H1 (cell line): Measurements from ENCODE around the gene CKM. TPM values are rescaled to one million over a fixed set of nuclear protein-coding genes. Genes with fewer than 3 reads are reported as not detected.

Source experiments
- CTCF ChIA-PET: fragments of 300-600 bp; sonication (Branson Sonifier 250); formaldehyde crosslinking; loops from one replicate; lab custom pipeline; 2021; ENCODE audit not compliant: partially characterized antibody; lab: Charles Lee
- POLR2A ChIA-PET: fragments of 300-600 bp; sonication (Branson Sonifier 250); formaldehyde crosslinking; loops from one replicate; lab custom pipeline; 2021; ENCODE audit warnings: inconsistent platforms; ENCODE audit not compliant: partially characterized antibody; lab: Charles Lee
- DNase-seq, 2 experiments: peaks; one replicate each; pipeline versions ENCODE4 v3.0.0 to v3.0.0-alpha.2; 2010 to 2022; ENCODE audit warnings: low spot score in 2 of 2, low read depth in 1 of 2, mixed read lengths in 1 of 2
- FAIRE-seq: peaks from 2 replicates; lab custom pipeline; 2011; peaks lifted over from hg19 to GRCh38; lab: Jason Lieb, UNC
- H2AFZ ChIP-seq: 2 replicates; pipeline ENCODE4 v1.8.1; 2012; ENCODE audit warnings: low read length, inconsistent platforms
- H2AK5ac ChIP-seq: 2 replicates; pipeline ENCODE4 v1.6.1; 2013; ENCODE audit warnings: low read depth, low read length
- H2BK120ac ChIP-seq: replicated peaks from 2 replicates; pipeline ENCODE3; 2013; ENCODE audit warnings: low read depth, low read length, inconsistent platforms
- H2BK12ac ChIP-seq: 2 replicates; pipeline ENCODE4 v1.6.1; 2013; ENCODE audit warnings: low read depth, low read length
- H2BK15ac ChIP-seq: 2 replicates; pipeline ENCODE4 v1.6.1; 2013; ENCODE audit warnings: low read length
- H2BK20ac ChIP-seq: 2 replicates; pipeline ENCODE4 v1.6.1; 2013; ENCODE audit warnings: low read length
- H2BK5ac ChIP-seq: 2 replicates; pipeline ENCODE4 v1.6.1; 2013; ENCODE audit warnings: low read depth, low read length
- H3K14ac ChIP-seq: 2 replicates; pipeline ENCODE4 v1.6.1; 2013; ENCODE audit warnings: inconsistent platforms; ENCODE audit not compliant: insufficient read length
- H3K18ac ChIP-seq: 2 replicates; pipeline ENCODE4 v1.6.1; 2013; ENCODE audit warnings: low read length; ENCODE audit errors: extremely low read depth
- H3K23ac ChIP-seq: 2 replicates; pipeline ENCODE4 v1.6.1; 2013; ENCODE audit warnings: inconsistent platforms; ENCODE audit not compliant: insufficient read length
- H3K23me2 ChIP-seq: 2 replicates; pipeline ENCODE4 v1.6.1; 2013; ENCODE audit warnings: low read depth, low read length
- H3K27ac ChIP-seq: 2 replicates; pipeline ENCODE4 v1.6.1; 2011; ENCODE audit warnings: low read depth, low read length, inconsistent platforms
- H3K27me3 ChIP-seq, 4 experiments: replicated peaks in 1 of 4; 1 replicate in 1 of 4; 2 replicates in 3 of 4; pipeline versions ENCODE4 v1.6.1 to v1.8.1; 2011 to 2013; ENCODE audit warnings: low read length in 3 of 4, mild to moderate bottlenecking in 3 of 4, inconsistent platforms in 2 of 4, mixed read lengths in 2 of 4, moderate library complexity in 1 of 4; ENCODE audit not compliant: control insufficient read depth in 3 of 4, insufficient read depth in 3 of 4; ENCODE audit errors: extremely low read depth in 1 of 4
- H3K36me3 ChIP-seq, 4 experiments: 2 replicates each; pipeline versions ENCODE4 v1.6.1 to v1.8.1; 2011 to 2013; ENCODE audit warnings: mild to moderate bottlenecking in 4 of 4, low read length in 3 of 4, moderate library complexity in 2 of 4, control low read depth in 1 of 4, inconsistent platforms in 1 of 4; ENCODE audit not compliant: insufficient read depth in 4 of 4, control insufficient read depth in 2 of 4
- H3K4ac ChIP-seq: replicated peaks from 2 replicates; pipeline ENCODE3; 2013; ENCODE audit warnings: low read length, low read depth, mixed read lengths, inconsistent platforms; ENCODE audit not compliant: insufficient read length
- H3K4me1 ChIP-seq, 4 experiments: replicated peaks in 1 of 4; 1 replicate in 1 of 4; 2 replicates in 3 of 4; pipeline versions ENCODE4 v1.6.1 to v1.8.1; 2011 to 2013; ENCODE audit warnings: low read length in 3 of 4, inconsistent platforms in 2 of 4, mixed read lengths in 1 of 4; ENCODE audit not compliant: insufficient read depth in 4 of 4, control insufficient read depth in 3 of 4
- H3K4me2 ChIP-seq, 2 experiments: 2 replicates each; pipeline versions ENCODE4 v1.6.1 to v1.8.1; 2011 to 2013; ENCODE audit warnings: low read depth in 2 of 2, low read length in 2 of 2, control low read depth in 1 of 2, inconsistent platforms in 1 of 2, mild to moderate bottlenecking in 1 of 2; ENCODE audit not compliant: insufficient read depth in 1 of 2
- H3K4me3 ChIP-seq, 4 experiments: fragments of 200-600, 300-600 bp in 1 of 4; sonication (generic), shearing (Covaris generic), sonication (Bioruptor Twin) in 1 of 4; 2 replicates each; pipeline versions ENCODE4 v1.5.1 to v1.8.1; 2011 to 2016; ENCODE audit warnings: low read length in 4 of 4, low read depth in 3 of 4, control low read depth in 2 of 4, inconsistent platforms in 2 of 4, mild to moderate bottlenecking in 2 of 4, mixed read lengths in 1 of 4, moderate library complexity in 1 of 4; ENCODE audit not compliant: insufficient read depth in 2 of 4; ENCODE audit errors: extremely low read depth in 1 of 4
- H3K56ac ChIP-seq: replicated peaks from 2 replicates; pipeline ENCODE3; 2013; ENCODE audit warnings: low read depth, mild to moderate bottlenecking, mixed read lengths, low read length, inconsistent platforms; ENCODE audit not compliant: insufficient read length
- H3K79me1 ChIP-seq: 2 replicates; pipeline ENCODE4 v1.6.1; 2013; ENCODE audit warnings: low read depth, low read length, control low read depth
- H3K79me2 ChIP-seq, 2 experiments: 2 replicates each; pipeline versions ENCODE4 v1.6.1 to v1.8.1; 2012 to 2013; ENCODE audit warnings: low read length in 2 of 2, mild to moderate bottlenecking in 2 of 2, inconsistent platforms in 1 of 2; ENCODE audit not compliant: insufficient read depth in 2 of 2, control insufficient read depth in 1 of 2
- H3K9ac ChIP-seq, 4 experiments: replicated peaks in 1 of 4; 1 replicate in 1 of 4; 2 replicates in 3 of 4; pipeline versions ENCODE4 v1.6.1 to v1.8.1; 2011 to 2013; ENCODE audit warnings: low read depth in 3 of 4, low read length in 3 of 4, control low read depth in 2 of 4, mild to moderate bottlenecking in 2 of 4, moderate library complexity in 2 of 4, inconsistent platforms in 1 of 4; ENCODE audit errors: extremely low read depth in 1 of 4
- H3K9me3 ChIP-seq, 2 experiments: 2 replicates each; pipeline versions ENCODE4 v1.6.1 to v1.8.1; 2012 to 2013; ENCODE audit warnings: mild to moderate bottlenecking in 2 of 2, moderate library complexity in 2 of 2, control low read depth in 1 of 2, inconsistent platforms in 1 of 2, low read depth in 1 of 2, low read length in 1 of 2, mixed read lengths in 1 of 2; ENCODE audit not compliant: insufficient read depth in 2 of 2
- H4K20me1 ChIP-seq, 2 experiments: replicated peaks in 1 of 2; 2 replicates each; pipeline versions ENCODE3 to v1.8.1; 2011 to 2013; ENCODE audit warnings: inconsistent platforms in 2 of 2, low read length in 2 of 2, mild to moderate bottlenecking in 1 of 2; ENCODE audit not compliant: insufficient read depth in 2 of 2, control insufficient read depth in 1 of 2
- H4K5ac ChIP-seq: 2 replicates; pipeline ENCODE4 v1.6.1; 2013; ENCODE audit warnings: low read length, low read depth, mixed read lengths, inconsistent platforms; ENCODE audit not compliant: insufficient read length
- H4K8ac ChIP-seq: 2 replicates; pipeline ENCODE4 v1.8.0; 2013; ENCODE audit warnings: mild to moderate bottlenecking, moderate library complexity, low read length, inconsistent platforms; ENCODE audit not compliant: insufficient read depth; ENCODE audit errors: extremely low read depth
- H4K91ac ChIP-seq: replicated peaks from 2 replicates; pipeline ENCODE3; 2013; ENCODE audit warnings: low read length, mixed read lengths, inconsistent platforms; ENCODE audit not compliant: insufficient read length
- CBX8 ChIP-seq: fragments of 300-800, 300-1000 bp; sonication (generic); IDR thresholded peaks from 2 replicates; pipeline ENCODE4 v1.7.1; 2016; ENCODE audit warnings: low read depth, low read length, borderline replicate concordance
- CEBPB ChIP-seq: IDR thresholded peaks from 2 replicates; pipeline ENCODE4 v1.6.1; 2012; ENCODE audit warnings: low read depth, low read length
- RBBP5 ChIP-seq: IDR thresholded peaks from 2 replicates; pipeline ENCODE4 v1.7.1; 2012; ENCODE audit warnings: low read depth, mild to moderate bottlenecking, inconsistent platforms, low read length, moderate library complexity, borderline replicate concordance
- SAP30 ChIP-seq: fragments of 300-600 bp; sonication (generic); IDR thresholded peaks from 2 replicates; pipeline ENCODE4 v1.7.1; 2012; ENCODE audit warnings: low read length, moderate library complexity, mild to moderate bottlenecking, inconsistent platforms; ENCODE audit not compliant: insufficient read depth, insufficient replicate concordance
- SP2 ChIP-seq: IDR thresholded peaks from 2 replicates; pipeline ENCODE4 v1.6.1; 2012; ENCODE audit warnings: mild to moderate bottlenecking, low read length, inconsistent platforms
- TBP ChIP-seq: IDR thresholded peaks from 2 replicates; pipeline ENCODE4 v1.6.1; 2011; ENCODE audit warnings: low read depth, low read length, improper control_type of control experiment
- WGBS, 2 experiments: shearing (Covaris generic) in 1 of 2; methylation state at CpG; one replicate each; pipeline versions ENCODE4 v1.1.6 to v1.1.7; 2013 to 2015; ENCODE audit warnings: low lambda C conversion rate in 2 of 2, mixed read lengths in 2 of 2, inconsistent platforms in 1 of 2, low coverage in 1 of 2, missing lambda C conversion rate in 1 of 2; ENCODE audit not compliant: insufficient replicate concordance in 2 of 2, insufficient coverage in 1 of 2, insufficient read length in 1 of 2; ENCODE audit errors: extremely low coverage in 1 of 2, missing lambda C conversion rate in 1 of 2; 5-methylcytosine and 5-hydroxymethylcytosine counted together
- polyA plus RNA-seq, 7 experiments: library from polyadenylated mRNA; depleted of rRNA in 3 of 7; stranded (reverse) in 5 of 7; unstranded in 2 of 7; fragments of >200 nt in 5 of 7; fragments of 200-250 nt in 2 of 7; gene quantifications; 1 replicate in 5 of 7; 2 replicates in 1 of 7; 4 replicates in 1 of 7; pipeline versions ENCODE4 v1.2.1 to v1.2.3, GENCODE V29; 2011 to 2013; ENCODE audit warnings: missing spikeins in 2 of 7, mixed read lengths in 2 of 7
- total RNA-seq: library from RNA; stranded (reverse); fragmentation: NEBNext Ultra II Directional; extraction: Animal tissue kit (Norgen Biotek cat#: 25700); gene quantifications from 2 replicates; pipeline ENCODE4 v1.2.1, GENCODE V29; 2021

The CKM gene
- total and polyA plus RNA-seq, 2 of the 8 experiments (the other 6 are each of a cell fraction or from before 2014, with no cell fraction given) = 0.08 TPM; not detected in 1

DNA sequence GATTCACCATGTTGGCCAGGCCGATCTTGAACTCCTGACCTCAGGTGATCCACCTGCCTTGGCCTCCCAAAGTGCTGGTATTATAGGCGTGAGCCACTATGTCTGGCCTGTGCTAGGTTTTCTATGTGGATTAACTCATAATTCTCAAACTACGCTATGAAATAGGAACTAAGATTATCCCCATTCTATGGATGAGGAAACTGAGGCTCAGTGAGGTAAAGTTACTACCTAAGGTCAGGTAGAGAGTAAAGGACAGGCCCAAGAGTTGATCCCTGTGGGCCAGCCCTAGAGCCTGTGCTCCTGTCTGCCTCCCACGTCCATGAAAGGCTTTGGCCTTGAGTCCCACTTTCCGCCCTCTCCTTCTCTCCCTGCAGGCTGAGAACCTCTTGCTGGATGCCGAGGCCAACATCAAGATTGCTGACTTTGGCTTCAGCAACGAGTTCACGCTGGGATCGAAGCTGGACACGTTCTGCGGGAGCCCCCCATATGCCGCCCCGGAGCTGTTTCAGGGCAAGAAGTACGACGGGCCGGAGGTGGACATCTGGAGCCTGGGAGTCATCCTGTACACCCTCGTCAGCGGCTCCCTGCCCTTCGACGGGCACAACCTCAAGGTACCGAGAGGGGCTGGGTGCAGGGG lies 51.5 kb downstream of the CKM start:
- WGBS, 2 experiments = 91% methylated on average over 20 of the region's 21 CpGs; no CpG with 5 or more reads in 1 of the 2 experiments
- ChIA-PET POLR2A (interaction anchor here (1.0 kb wide), 1 partner anchor 14 kb away, joined by 3 read pairs; no protein-coding TSS in a partner anchor), CTCF (interaction anchor here (1.3 to 1.7 kb wide), 3 partner anchors 14 to 50 kb away, joined by 4 read pairs; no protein-coding TSS in a partner anchor)
- Histone ChIP-seq H4K20me1 (peaks cover 0 to 2% of the 10 kb centered on the region in 2 experiments), H3K18ac (no peak overlapping the region), H3K4ac (no peak overlapping the region), H3K27me3 (no peaks in the 10 kb centered on the region; a peak in 1 of 7 replicates), H3K9me3 (no peaks in the 10 kb centered on the region), H2BK12ac (no peak overlapping the region), H3K36me3 (peaks cover 5 to 9% (median 7%) of the 10 kb centered on the region in 4 experiments; a peak in 4 of 8 replicates), H2BK15ac (no peak overlapping the region), H3K56ac (no peak overlapping the region), H3K14ac (no peak overlapping the region), H4K91ac (no peak overlapping the region), H3K9ac (no peak overlapping the region), H2BK5ac (no peak overlapping the region), H3K4me2 (no peak overlapping the region), H3K4me1 (no peaks in the 10 kb centered on the region), H3K23me2 (no peaks in the 10 kb centered on the region), H2BK120ac (no peak overlapping the region), H2AK5ac (no peak overlapping the region), H3K23ac (no peak overlapping the region), H2AFZ (no peak overlapping the region), H3K79me2 (no peaks in the 10 kb centered on the region), H2BK20ac (no peak overlapping the region), H4K5ac (no peak overlapping the region), H3K79me1 (no peaks in the 10 kb centered on the region), H3K4me3 (no peak overlapping the region), H3K27ac (no peak overlapping the region), H4K8ac (no peak overlapping the region)
- FAIRE-seq (no peak), DNase-seq (no peak)
- TF ChIP-seq TBP (no peak), CEBPB (no peak), SP2 (no peak), RBBP5 (no peak), CBX8 (no peak), SAP30 (no peak)
